DMS153 treated with DMSO at 0.1 percent for 48 hours (cell line): ENCODE data around the gene FNBP1.

Source experiments
- DNase-seq: peaks from one replicate; lab custom pipeline; 2025; ENCODE audit not compliant: unreplicated experiment; lab: John Stamatoyannopoulos, UW

The FNBP1 gene

GRCh38 chr9:130042885-130043653 is at the start of gene FNBP1:
FNBP1 (minus strand) TSS chr9:130043189; CDS start chr9:130042975, 214 bp downstream.
- peak; percentile 49 for DNase-seq

- DNase-seq: no peak
Observed at GRCh38 chr9:130090915-130091314, 47.9 kb upstream of the FNBP1 start.

- DNase-seq: no peak
Observed at GRCh38 chr9:130089141-130089540, 46.2 kb upstream of the FNBP1 start.

- DNase-seq: no peak
Observed at GRCh38 chr9:130088051-130088450, 45.1 kb upstream of the FNBP1 start.

- DNase-seq: no peak
Observed at GRCh38 chr9:130084337-130084736, 41.3 kb upstream of the FNBP1 start.

GRCh38 chr9:130078547-130078946 is 35.6 kb upstream of the FNBP1 start:
- no peak for DNase-seq

GRCh38 chr9:130073373-130073772 is 30.4 kb upstream of the FNBP1 start:
- no peak for DNase-seq

- no peak for DNase-seq
Observed at GRCh38 chr9:130072515-130073235, 29.7 kb upstream of the FNBP1 start.

- no peak for DNase-seq
Observed at GRCh38 chr9:130069048-130069447, 26.1 kb upstream of the FNBP1 start.

- no peak for DNase-seq
Observed at GRCh38 chr9:130064621-130065020, 21.6 kb upstream of the FNBP1 start.

- no peak for DNase-seq
Observed at GRCh38 chr9:130062750-130063149, 19.8 kb upstream of the FNBP1 start.

- DNase-seq: no peak
Observed at GRCh38 chr9:130060296-130060695, 17.3 kb upstream of the FNBP1 start.

GRCh38 chr9:130058887-130059286 is 15.9 kb upstream of the FNBP1 start:
- no peak for DNase-seq

- no peak for DNase-seq
Observed at GRCh38 chr9:130058154-130058553, 15.2 kb upstream of the FNBP1 start.

GRCh38 chr9:130054820-130055219 is 11.8 kb upstream of the FNBP1 start:
- DNase-seq: no peak

GRCh38 chr9:130054325-130054786 is 11.4 kb upstream of the FNBP1 start:
- DNase-seq: no peak

GRCh38 chr9:130053504-130054324 is 10.7 kb upstream of the FNBP1 start, which contains the start of gene GPR107:
GPR107 (plus strand) TSS chr9:130053906; CDS start chr9:130053933, 27 bp downstream.
- DNase-seq: peak; percentile 78

- DNase-seq: no peak
Observed at GRCh38 chr9:130053109-130053503, 10.1 kb upstream of the FNBP1 start.

- DNase-seq: no peak
Observed at GRCh38 chr9:130051855-130052254, 8.9 kb upstream of the FNBP1 start.

- no peak for DNase-seq
Observed at GRCh38 chr9:130050462-130050861, 7.5 kb upstream of the FNBP1 start.
